Activated CD4-positive, alpha-beta T cell treated with anti-CD3 and anti-CD28 coated beads for 36 hours (primary cell): ENCODE measurements around the gene LRRC73. TPM values are rescaled to one million over a fixed set of nuclear protein-coding genes. Genes with fewer than 3 reads are reported as not detected.
"Not testable (repeated sequence)": the region's sequence is repeated elsewhere in the genome, so short reads cannot be mapped to it uniquely, and the experiment has no call there.

ENCODE experiments used
- ATAC-seq: fragments of 200-7000 bp; cut with Tn5 transposase; one replicate; pipeline ENCODE4 v1.10.0; 2021; ENCODE audit warnings: mild to moderate bottlenecking, moderate library complexity
- CTCF ChIA-PET: fragments of 350-600 bp; sonication (Branson Sonifier 250); formaldehyde crosslinking; loops from one replicate; lab custom pipeline; 2021; ENCODE audit warnings: antibody characterized with exemption; lab: Charles Lee
- POLR2A ChIA-PET: fragments of 350-600 bp; sonication (Branson Sonifier 250); formaldehyde crosslinking; loops from one replicate; lab custom pipeline; 2021; ENCODE audit warnings: antibody characterized with exemption, inconsistent platforms; lab: Charles Lee
- DNase-seq: peaks from one replicate; pipeline ENCODE4 v3.0.0-alpha.2; 2020
- H3K27ac Mint-ChIP-seq: one replicate; pipeline ENCODE4 v1.8.0; 2021; ENCODE audit warnings: mixed read lengths
- H3K27me3 Mint-ChIP-seq: one replicate; pipeline ENCODE4 v1.8.0; 2021; ENCODE audit warnings: mixed read lengths
- H3K36me3 Mint-ChIP-seq: one replicate; pipeline ENCODE4 v1.8.0; 2021; ENCODE audit warnings: low read depth, mixed read lengths
- H3K4me1 Mint-ChIP-seq: one replicate; pipeline ENCODE4 v1.8.0; 2021; ENCODE audit warnings: mixed read lengths
- H3K4me3 Mint-ChIP-seq: one replicate; pipeline ENCODE4 v1.8.0; 2021; ENCODE audit warnings: mild to moderate bottlenecking, moderate library complexity, mixed read lengths
- H3K9me3 Mint-ChIP-seq: one replicate; pipeline ENCODE4 v1.8.0; 2021; ENCODE audit warnings: low read depth, mixed read lengths
- intact Hi-C, 2 experiments: fragments of 100-400 bp; cut with DNase I in 1 of 2; cut with micrococcal nuclease in 1 of 2; formaldehyde crosslinking; loops; one replicate each; pipeline versions ENCODE4 v1.14.2 to v1.15.1; 2022 to 2024; cut with DNase I, micrococcal nuclease
- total RNA-seq, 2 experiments: library from RNA; stranded (reverse); gene quantifications; one replicate each; pipeline ENCODE4 v1.2.3, GENCODE V29; 2021

LRRC73 gene
- total RNA-seq, 2 experiments from 2014 or later, result 0.18 to 0.19 TPM

DNA sequence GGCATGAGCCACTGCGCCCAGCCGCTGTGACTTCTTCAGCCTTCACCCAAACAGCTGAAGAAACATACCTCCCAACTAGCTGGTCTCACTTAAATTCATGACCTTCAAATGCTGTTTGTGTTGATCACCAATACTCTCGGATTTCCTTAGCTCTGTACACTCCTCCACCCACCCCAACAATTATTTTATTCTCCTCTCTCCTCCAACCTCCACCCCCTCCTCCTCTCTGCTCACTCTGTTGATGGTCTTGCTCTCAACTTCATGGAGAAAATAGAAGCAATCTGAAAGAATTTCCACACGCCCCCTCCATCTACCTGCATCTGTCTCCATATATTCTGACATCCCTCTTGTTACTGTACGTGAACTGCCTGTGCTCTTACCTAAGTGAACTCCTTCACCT lies 48.2 kb downstream of the LRRC73 start:
- H3K27ac Mint-ChIP-seq, result no peak overlapping the region
- ATAC-seq, result no peak
- peaks cover 19% of the 10 kb centered on the region for H3K27me3 Mint-ChIP-seq
- ChIA-PET CTCF (no interaction called here), POLR2A (no interaction called here)
- H3K4me1 Mint-ChIP-seq, result peaks cover under 1% of the 10 kb centered on the region
- no peak for DNase-seq
- H3K4me3 Mint-ChIP-seq, result no peak overlapping the region
- intact Hi-C loops, result no loop called here
- no peaks in the 10 kb centered on the region for H3K9me3 Mint-ChIP-seq
- H3K36me3 Mint-ChIP-seq, result no peaks in the 10 kb centered on the region

DNA sequence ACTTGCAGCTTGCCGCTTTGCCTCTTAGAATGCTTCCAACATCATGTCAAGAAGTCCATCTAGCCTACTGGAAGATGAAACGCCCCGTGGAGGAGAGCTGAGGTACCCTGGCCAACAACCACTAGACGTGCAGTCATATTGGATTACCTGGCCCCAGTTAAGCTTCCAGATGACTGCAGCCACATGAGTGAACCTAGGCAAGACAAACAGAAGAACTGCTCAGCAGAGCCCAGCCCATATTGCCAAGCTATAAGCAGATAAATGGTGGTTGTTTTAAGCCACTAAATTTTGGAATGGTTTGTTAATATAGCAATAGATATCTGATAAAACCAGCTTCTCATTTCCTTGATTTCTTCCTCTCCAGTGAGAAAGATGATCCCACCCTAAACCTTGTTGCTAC lies 50.1 kb downstream of the LRRC73 start:
- DNase-seq (no peak), ATAC-seq (no peak)
- no peaks in the 10 kb centered on the region for H3K36me3 Mint-ChIP-seq
- no peak overlapping the region for H3K27ac Mint-ChIP-seq
- peaks cover 9% of the 10 kb centered on the region for H3K4me1 Mint-ChIP-seq
- peaks cover 20% of the 10 kb centered on the region for H3K27me3 Mint-ChIP-seq
- H3K9me3 Mint-ChIP-seq, result peaks cover 2% of the 10 kb centered on the region
- ChIA-PET POLR2A (no interaction called here), CTCF (interaction anchor here (0.7 to 0.9 kb wide), 3 partner anchors 13 to 139 kb away, joined by 3 read pairs; no protein-coding TSS in a partner anchor)
- intact Hi-C loops, result no loop called here
- no peak overlapping the region for H3K4me3 Mint-ChIP-seq

DNA sequence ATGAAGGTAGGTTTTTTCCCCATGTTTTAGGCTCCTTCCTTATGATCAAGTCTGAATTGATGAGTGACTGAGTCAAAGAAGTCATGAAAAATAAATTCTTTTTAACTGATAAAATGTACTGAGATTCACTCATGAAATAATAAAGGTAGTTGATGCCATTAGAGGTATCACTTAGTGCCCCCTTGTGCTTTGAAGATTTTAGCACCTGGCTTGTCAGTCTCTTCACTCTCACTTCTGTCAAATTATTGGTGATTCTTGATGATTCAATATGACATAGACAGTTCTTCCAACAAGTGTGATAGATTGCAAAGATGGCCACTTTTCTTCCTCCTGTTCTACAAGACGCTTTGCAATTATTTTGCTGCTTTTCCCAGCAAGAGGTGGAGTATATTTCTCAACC lies 50.6 kb downstream of the LRRC73 start:
- ATAC-seq, result no peak
- Mint-ChIP-seq H3K27me3 (peaks cover 20% of the 10 kb centered on the region), H3K4me3 (no peak overlapping the region), H3K9me3 (peaks cover 2% of the 10 kb centered on the region), H3K4me1 (peaks cover 9% of the 10 kb centered on the region), H3K27ac (no peak overlapping the region), H3K36me3 (no peaks in the 10 kb centered on the region)
- intact Hi-C loops, result loop anchor here in 1 of 2 experiments (10.0 kb wide), 1 partner anchor 615 kb away; no protein-coding TSS in a partner anchor
- CTCF ChIA-PET, result interaction anchor here (0.7 to 0.9 kb wide), 3 partner anchors 13 to 139 kb away, joined by 3 read pairs; no protein-coding TSS in a partner anchor
- POLR2A ChIA-PET, result no interaction called here
- no peak for DNase-seq

DNA sequence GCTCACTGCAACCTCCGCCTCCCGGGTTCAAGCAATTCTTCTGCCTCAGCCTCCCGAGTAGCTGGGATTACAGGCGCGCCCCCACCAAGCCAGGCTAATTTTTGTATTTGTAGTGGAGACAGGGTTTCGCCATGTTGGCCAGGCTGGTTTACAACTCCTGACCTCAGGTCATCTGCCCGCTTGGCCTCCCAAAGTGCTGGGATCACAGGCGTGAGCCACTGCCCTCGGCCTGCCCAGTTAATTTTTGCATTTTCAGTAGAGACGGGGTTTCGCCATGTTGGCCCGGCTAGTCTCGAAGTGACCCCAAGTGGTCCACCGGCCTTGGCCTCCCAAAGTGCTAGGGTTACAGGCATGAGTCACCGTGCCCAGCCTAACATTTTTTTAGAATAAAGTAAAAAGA lies 52.0 kb downstream of the LRRC73 start:
- H3K4me3 Mint-ChIP-seq, H3K9me3 Mint-ChIP-seq, H3K27ac Mint-ChIP-seq, ATAC-seq, DNase-seq, POLR2A ChIA-PET, H3K36me3 Mint-ChIP-seq: not testable (repeated sequence)
- intact Hi-C loops, result loop anchor here in 1 of 2 experiments (10.0 kb wide), 1 partner anchor 617 kb away; no protein-coding TSS in a partner anchor
- Mint-ChIP-seq H3K4me1 (peaks cover 15% of the 10 kb centered on the region), H3K27me3 (peaks cover 15% of the 10 kb centered on the region)
- CTCF ChIA-PET, result interaction anchor here (0.7 kb wide), 1 partner anchor 226 kb away, joined by 3 read pairs; no protein-coding TSS in a partner anchor

DNA sequence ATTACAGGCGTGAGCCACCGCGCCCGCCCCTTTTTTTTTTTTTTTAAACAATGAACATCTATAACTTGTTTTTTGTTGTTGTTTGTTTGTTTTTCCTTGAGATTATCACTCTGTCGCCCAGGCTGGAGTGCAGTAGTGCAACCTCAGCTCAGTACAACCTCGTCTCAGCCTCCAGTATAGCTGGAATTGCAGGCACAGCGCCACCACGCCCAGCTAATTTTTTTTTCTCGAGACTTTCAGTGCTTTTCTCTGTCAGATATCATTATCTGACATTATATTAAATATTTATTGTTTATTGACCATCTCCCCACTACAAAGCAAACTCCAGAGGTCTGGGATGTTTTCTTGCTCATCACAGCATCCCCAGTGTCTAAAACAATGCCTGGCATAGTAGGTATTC lies 52.5 kb downstream of the LRRC73 start:
- no peak overlapping the region for H3K4me3 Mint-ChIP-seq
- H3K27me3 Mint-ChIP-seq, result peaks cover 12% of the 10 kb centered on the region
- peaks cover 2% of the 10 kb centered on the region for H3K9me3 Mint-ChIP-seq
- ChIA-PET CTCF (interaction anchor here (0.7 to 4.3 kb wide), 2 partner anchors 49 to 226 kb away, joined by 3 to 33 read pairs; no protein-coding TSS in a partner anchor), POLR2A (no interaction called here)
- DNase-seq, result no peak
- H3K36me3 Mint-ChIP-seq, result peaks cover 2% of the 10 kb centered on the region
- no peak overlapping the region for H3K27ac Mint-ChIP-seq
- intact Hi-C loops, result loop anchor here in 1 of 2 experiments (10.0 kb wide), 1 partner anchor 617 kb away; no protein-coding TSS in a partner anchor
- peaks cover 15% of the 10 kb centered on the region for H3K4me1 Mint-ChIP-seq
- ATAC-seq, result no peak

Other genes starting within 250 kb of the LRRC73 start
- not detected for gene SLC22A7, start 212.1 kb downstream of the LRRC73 start, total RNA-seq
- 1 to 10 TPM; 1.6 to 1.8 TPM for gene CRIP3, start 201.5 kb downstream of the LRRC73 start, total RNA-seq
- gene ZNF318, start 140.7 kb downstream of the LRRC73 start, total RNA-seq, result 10 to 100 TPM; 11.2 to 12.9 TPM
- gene ABCC10, start 82.8 kb downstream of the LRRC73 start, total RNA-seq, result 10 to 100 TPM; 27.8 to 29.0 TPM
- gene DLK2, start 54.8 kb downstream of the LRRC73 start, total RNA-seq, result 1 to 10 TPM; 1.9 to 2.0 TPM
- 10 to 100 TPM; 35.6 to 37.2 TPM for gene TJAP1, start 32.8 kb downstream of the LRRC73 start, total RNA-seq
- gene YIPF3, start 6.6 kb upstream of the LRRC73 start, total RNA-seq, result 10 to 100 TPM; 38.0 to 39.6 TPM
- gene POLR1C, start 6.7 kb upstream of the LRRC73 start, total RNA-seq, result 10 to 100 TPM; 43.4 to 52.9 TPM
- gene XPO5, start 65.7 kb upstream of the LRRC73 start, total RNA-seq, result 100 to 1,000 TPM; 108 to 109 TPM
- 10 to 100 TPM; 35.2 to 37.9 TPM for gene POLH, start 65.8 kb upstream of the LRRC73 start, total RNA-seq
- 10 to 100 TPM; 59.8 to 64.6 TPM for gene GTPBP2, start 118.9 kb upstream of the LRRC73 start, total RNA-seq
- gene MAD2L1BP, start 125.5 kb upstream of the LRRC73 start, total RNA-seq, result 10 to 100 TPM; 35.1 to 35.3 TPM
- not detected for gene RSPH9, start 134.7 kb upstream of the LRRC73 start, total RNA-seq
- gene MRPS18A, start 177.4 kb upstream of the LRRC73 start, total RNA-seq, result 10 to 100 TPM; 54.0 to 68.7 TPM